Breast epithelium (tissue), 3 donors: ENCODE results near the gene ACP3.

ENCODE experiments used
- POLR2A ChIP-seq: fragments of 450-650 bp; IDR thresholded peaks from one replicate; pipeline ENCODE4 v1.6.1; 2016; ENCODE audit warnings: antibody characterized with exemption, mild to moderate bottlenecking, moderate library complexity
- TF ChIP-seq, protein P1 (sequence below), 3 donors: fragments of 450-650 bp; IDR thresholded peaks; one replicate each; pipeline ENCODE4 v1.5.1; 2016 to 2017; ENCODE audit warnings: antibody characterized with exemption in 3 of 3, mild to moderate bottlenecking in 3 of 3, moderate library complexity in 3 of 3

GRCh38 chr3:132273036-132273435, 44.2 kb upstream of the ACP3 start:
- TF ChIP-seq, protein P1, sequence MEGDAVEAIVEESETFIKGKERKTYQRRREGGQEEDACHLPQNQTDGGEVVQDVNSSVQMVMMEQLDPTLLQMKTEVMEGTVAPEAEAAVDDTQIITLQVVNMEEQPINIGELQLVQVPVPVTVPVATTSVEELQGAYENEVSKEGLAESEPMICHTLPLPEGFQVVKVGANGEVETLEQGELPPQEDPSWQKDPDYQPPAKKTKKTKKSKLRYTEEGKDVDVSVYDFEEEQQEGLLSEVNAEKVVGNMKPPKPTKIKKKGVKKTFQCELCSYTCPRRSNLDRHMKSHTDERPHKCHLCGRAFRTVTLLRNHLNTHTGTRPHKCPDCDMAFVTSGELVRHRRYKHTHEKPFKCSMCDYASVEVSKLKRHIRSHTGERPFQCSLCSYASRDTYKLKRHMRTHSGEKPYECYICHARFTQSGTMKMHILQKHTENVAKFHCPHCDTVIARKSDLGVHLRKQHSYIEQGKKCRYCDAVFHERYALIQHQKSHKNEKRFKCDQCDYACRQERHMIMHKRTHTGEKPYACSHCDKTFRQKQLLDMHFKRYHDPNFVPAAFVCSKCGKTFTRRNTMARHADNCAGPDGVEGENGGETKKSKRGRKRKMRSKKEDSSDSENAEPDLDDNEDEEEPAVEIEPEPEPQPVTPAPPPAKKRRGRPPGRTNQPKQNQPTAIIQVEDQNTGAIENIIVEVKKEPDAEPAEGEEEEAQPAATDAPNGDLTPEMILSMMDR (IDR thresholded peaks at IDR 0.05) = no peak
- TF ChIP-seq POLR2A = no peak
